LoVo (cell line): Measurements from ENCODE around the gene MAJIN.

Experiments used
- DNase-seq: peaks from one replicate; pipeline ENCODE4 v3.0.0-alpha.2; 2016; ENCODE audit warnings: low spot score

MAJIN gene

GRCh38 chr11:64892411-64892831 is 79.5 kb downstream of the MAJIN start:
- DNase-seq: peak; percentile 14

GRCh38 chr11:64891880-64892279 is 80.0 kb downstream of the MAJIN start:
- no peak for DNase-seq

DNA sequence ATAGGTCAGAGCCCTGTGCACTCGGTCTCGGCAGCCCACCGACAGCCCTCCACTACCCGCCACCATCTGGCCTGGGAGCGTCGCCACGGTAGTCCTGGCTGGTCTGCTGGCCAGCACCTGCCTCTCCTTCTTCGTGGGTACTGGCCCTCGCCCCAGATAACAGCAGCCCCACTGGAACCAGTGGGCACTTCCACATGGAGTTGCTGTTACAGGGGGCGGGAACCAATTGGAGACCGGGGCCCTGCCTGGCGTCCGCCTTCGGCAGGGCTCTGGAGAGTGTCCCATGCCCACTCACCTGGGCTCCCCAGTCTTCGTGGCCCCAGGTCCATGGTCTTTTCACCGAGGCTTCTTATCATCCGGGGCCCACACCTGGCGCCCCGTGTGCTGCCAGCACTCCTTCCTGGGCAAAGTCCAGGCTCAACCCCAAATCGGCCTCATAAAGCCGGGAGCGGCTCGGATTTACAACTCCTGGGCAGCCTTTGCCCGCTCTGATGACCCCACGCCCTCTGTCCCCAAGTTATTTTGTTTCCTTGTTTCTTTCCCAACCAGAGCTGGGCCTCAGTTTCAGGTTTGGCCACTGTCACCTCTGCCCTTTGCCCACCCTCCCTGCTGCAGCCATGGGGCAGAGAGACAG is 80.6 kb downstream of the MAJIN start:
- peak; percentile 78 for DNase-seq

GRCh38 chr11:64890522-64890939 is 81.4 kb downstream of the MAJIN start:
- no peak for DNase-seq

DNA sequence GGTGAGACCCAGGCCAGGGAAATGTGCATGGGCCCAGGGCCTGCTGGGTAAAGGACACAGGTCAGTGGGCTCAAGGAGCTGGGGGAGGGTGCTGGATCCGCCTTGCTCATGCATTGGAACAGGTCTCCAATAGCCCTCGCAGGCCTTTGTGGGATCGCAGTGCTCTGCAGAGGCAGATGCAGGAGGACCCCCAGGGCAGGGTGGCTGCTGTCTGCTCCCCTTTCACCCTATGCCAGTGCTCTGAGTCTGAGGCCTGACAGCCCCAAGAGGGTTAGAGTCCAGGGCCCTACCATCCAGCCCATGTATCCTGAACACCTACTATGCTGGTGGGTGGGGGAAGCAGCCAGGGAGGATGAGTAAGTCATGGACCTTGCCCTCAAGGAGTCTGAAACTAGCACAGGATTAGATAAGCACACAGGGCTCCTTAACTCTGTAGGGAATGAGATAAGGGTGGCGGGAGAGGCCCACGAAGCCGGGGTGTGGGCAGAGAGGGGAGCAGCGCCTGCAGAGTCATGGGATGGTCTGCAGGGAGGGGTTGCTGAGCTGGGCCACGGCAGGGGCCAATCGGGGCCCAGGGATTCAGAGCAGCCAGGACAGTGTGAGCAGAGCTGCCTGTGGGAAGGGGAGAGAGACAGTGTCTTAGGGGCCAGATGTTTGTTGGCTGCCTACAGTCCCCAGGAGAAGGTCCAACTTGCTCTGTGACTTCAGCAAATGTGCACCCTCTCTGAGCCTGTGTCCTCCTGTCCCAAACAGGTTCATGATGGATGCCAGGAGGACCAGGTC is 83.0 kb downstream of the MAJIN start:
- peak; percentile 90 for DNase-seq

- no peak for DNase-seq
Observed at GRCh38 chr11:64888406-64888728, 83.5 kb downstream of the MAJIN start.
